Loucy (cell line): ENCODE results near the gene BTRC.

Experiments used
- CTCF ChIP-seq: fragments of 200-600 bp; sonication (generic); conservative IDR thresholded peaks from 2 replicates; pipeline ENCODE4 v1.5.1; 2014; ENCODE audit warnings: mild to moderate bottlenecking, antibody characterized with exemption, low read length
- EZH2phosphoT487 ChIP-seq: fragments of 200-600 bp; IDR thresholded peaks from 2 replicates; pipeline ENCODE4 v1.6.1; 2018; ENCODE audit warnings: antibody characterized with exemption, mild to moderate bottlenecking, moderate library complexity, borderline replicate concordance

- TF ChIP-seq CTCF = no peak
- no peak for TF ChIP-seq EZH2phosphoT487
These were observed 213.4 kb downstream of the BTRC start for GRCh38 chr10:101567165-101568006.
